Measurements from ENCODE around the gene EARS2. TPM values are rescaled to one million over a fixed set of nuclear protein-coding genes. Genes with fewer than 3 reads are reported as not detected.
A peak's percentile ranks its signal among the peaks of the same experiment; 100 is the strongest.

EARS2 gene
- total and polyA plus RNA-seq, 9 of the 15 experiments (the other 6 are each of a cell fraction or from before 2014, with no cell fraction given): 17.6 to 58.6 (median 36.3) TPM

GRCh38 chr16:23556881-23557778, at the start of gene EARS2, which contains the start of gene UBFD1 (continued):
- TF ChIP-seq, protein P1, sequence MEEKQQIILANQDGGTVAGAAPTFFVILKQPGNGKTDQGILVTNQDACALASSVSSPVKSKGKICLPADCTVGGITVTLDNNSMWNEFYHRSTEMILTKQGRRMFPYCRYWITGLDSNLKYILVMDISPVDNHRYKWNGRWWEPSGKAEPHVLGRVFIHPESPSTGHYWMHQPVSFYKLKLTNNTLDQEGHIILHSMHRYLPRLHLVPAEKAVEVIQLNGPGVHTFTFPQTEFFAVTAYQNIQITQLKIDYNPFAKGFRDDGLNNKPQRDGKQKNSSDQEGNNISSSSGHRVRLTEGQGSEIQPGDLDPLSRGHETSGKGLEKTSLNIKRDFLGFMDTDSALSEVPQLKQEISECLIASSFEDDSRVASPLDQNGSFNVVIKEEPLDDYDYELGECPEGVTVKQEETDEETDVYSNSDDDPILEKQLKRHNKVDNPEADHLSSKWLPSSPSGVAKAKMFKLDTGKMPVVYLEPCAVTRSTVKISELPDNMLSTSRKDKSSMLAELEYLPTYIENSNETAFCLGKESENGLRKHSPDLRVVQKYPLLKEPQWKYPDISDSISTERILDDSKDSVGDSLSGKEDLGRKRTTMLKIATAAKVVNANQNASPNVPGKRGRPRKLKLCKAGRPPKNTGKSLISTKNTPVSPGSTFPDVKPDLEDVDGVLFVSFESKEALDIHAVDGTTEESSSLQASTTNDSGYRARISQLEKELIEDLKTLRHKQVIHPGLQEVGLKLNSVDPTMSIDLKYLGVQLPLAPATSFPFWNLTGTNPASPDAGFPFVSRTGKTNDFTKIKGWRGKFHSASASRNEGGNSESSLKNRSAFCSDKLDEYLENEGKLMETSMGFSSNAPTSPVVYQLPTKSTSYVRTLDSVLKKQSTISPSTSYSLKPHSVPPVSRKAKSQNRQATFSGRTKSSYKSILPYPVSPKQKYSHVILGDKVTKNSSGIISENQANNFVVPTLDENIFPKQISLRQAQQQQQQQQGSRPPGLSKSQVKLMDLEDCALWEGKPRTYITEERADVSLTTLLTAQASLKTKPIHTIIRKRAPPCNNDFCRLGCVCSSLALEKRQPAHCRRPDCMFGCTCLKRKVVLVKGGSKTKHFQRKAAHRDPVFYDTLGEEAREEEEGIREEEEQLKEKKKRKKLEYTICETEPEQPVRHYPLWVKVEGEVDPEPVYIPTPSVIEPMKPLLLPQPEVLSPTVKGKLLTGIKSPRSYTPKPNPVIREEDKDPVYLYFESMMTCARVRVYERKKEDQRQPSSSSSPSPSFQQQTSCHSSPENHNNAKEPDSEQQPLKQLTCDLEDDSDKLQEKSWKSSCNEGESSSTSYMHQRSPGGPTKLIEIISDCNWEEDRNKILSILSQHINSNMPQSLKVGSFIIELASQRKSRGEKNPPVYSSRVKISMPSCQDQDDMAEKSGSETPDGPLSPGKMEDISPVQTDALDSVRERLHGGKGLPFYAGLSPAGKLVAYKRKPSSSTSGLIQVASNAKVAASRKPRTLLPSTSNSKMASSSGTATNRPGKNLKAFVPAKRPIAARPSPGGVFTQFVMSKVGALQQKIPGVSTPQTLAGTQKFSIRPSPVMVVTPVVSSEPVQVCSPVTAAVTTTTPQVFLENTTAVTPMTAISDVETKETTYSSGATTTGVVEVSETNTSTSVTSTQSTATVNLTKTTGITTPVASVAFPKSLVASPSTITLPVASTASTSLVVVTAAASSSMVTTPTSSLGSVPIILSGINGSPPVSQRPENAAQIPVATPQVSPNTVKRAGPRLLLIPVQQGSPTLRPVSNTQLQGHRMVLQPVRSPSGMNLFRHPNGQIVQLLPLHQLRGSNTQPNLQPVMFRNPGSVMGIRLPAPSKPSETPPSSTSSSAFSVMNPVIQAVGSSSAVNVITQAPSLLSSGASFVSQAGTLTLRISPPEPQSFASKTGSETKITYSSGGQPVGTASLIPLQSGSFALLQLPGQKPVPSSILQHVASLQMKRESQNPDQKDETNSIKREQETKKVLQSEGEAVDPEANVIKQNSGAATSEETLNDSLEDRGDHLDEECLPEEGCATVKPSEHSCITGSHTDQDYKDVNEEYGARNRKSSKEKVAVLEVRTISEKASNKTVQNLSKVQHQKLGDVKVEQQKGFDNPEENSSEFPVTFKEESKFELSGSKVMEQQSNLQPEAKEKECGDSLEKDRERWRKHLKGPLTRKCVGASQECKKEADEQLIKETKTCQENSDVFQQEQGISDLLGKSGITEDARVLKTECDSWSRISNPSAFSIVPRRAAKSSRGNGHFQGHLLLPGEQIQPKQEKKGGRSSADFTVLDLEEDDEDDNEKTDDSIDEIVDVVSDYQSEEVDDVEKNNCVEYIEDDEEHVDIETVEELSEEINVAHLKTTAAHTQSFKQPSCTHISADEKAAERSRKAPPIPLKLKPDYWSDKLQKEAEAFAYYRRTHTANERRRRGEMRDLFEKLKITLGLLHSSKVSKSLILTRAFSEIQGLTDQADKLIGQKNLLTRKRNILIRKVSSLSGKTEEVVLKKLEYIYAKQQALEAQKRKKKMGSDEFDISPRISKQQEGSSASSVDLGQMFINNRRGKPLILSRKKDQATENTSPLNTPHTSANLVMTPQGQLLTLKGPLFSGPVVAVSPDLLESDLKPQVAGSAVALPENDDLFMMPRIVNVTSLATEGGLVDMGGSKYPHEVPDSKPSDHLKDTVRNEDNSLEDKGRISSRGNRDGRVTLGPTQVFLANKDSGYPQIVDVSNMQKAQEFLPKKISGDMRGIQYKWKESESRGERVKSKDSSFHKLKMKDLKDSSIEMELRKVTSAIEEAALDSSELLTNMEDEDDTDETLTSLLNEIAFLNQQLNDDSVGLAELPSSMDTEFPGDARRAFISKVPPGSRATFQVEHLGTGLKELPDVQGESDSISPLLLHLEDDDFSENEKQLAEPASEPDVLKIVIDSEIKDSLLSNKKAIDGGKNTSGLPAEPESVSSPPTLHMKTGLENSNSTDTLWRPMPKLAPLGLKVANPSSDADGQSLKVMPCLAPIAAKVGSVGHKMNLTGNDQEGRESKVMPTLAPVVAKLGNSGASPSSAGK (IDR thresholded peaks at IDR 0.05): peak; percentile 73; the same call in 1 of the 2 replicates
- TF ChIP-seq PTRF (tag; IDR thresholded peaks at IDR 0.05): no peak
- no peak for TF ChIP-seq KAT2B (IDR thresholded peaks at IDR 0.05; ENCODE audit: low read depth, low read length)
- TF ChIP-seq ELF1 (tag; IDR thresholded peaks at IDR 0.05): peak; percentile 88
- no peak for TF ChIP-seq SRSF1 (IDR thresholded peaks at IDR 0.05; ENCODE audit: low read depth, low read length)
- TF ChIP-seq SAFB2 (IDR thresholded peaks at IDR 0.05; ENCODE audit: borderline replicate concordance, low read depth, low read length, severe bottlenecking): no peak
- TF ChIP-seq, protein P2, sequence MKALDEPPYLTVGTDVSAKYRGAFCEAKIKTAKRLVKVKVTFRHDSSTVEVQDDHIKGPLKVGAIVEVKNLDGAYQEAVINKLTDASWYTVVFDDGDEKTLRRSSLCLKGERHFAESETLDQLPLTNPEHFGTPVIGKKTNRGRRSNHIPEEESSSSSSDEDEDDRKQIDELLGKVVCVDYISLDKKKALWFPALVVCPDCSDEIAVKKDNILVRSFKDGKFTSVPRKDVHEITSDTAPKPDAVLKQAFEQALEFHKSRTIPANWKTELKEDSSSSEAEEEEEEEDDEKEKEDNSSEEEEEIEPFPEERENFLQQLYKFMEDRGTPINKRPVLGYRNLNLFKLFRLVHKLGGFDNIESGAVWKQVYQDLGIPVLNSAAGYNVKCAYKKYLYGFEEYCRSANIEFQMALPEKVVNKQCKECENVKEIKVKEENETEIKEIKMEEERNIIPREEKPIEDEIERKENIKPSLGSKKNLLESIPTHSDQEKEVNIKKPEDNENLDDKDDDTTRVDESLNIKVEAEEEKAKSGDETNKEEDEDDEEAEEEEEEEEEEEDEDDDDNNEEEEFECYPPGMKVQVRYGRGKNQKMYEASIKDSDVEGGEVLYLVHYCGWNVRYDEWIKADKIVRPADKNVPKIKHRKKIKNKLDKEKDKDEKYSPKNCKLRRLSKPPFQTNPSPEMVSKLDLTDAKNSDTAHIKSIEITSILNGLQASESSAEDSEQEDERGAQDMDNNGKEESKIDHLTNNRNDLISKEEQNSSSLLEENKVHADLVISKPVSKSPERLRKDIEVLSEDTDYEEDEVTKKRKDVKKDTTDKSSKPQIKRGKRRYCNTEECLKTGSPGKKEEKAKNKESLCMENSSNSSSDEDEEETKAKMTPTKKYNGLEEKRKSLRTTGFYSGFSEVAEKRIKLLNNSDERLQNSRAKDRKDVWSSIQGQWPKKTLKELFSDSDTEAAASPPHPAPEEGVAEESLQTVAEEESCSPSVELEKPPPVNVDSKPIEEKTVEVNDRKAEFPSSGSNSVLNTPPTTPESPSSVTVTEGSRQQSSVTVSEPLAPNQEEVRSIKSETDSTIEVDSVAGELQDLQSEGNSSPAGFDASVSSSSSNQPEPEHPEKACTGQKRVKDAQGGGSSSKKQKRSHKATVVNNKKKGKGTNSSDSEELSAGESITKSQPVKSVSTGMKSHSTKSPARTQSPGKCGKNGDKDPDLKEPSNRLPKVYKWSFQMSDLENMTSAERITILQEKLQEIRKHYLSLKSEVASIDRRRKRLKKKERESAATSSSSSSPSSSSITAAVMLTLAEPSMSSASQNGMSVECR (CRISPR knock-in tag; IDR thresholded peaks at IDR 0.05): peak; percentile 98
- no peak for TF ChIP-seq SMAD1 (IDR thresholded peaks at IDR 0.05; ENCODE audit: low read depth, low read length, partially characterized antibody)
- no peak for TF ChIP-seq STAT5B (CRISPR knock-in tag; IDR thresholded peaks at IDR 0.05)
- TF ChIP-seq ZNF324 (CRISPR knock-in tag; IDR thresholded peaks at IDR 0.05): no peak
- TF ChIP-seq HMG20A (CRISPR knock-in tag; conservative IDR thresholded peaks at IDR 0.05): no peak
